ENCODE data around the gene FZR1.
"Not testable (repeated sequence)": the region's sequence is repeated elsewhere in the genome, so short reads cannot be mapped to it uniquely, and the experiment has no call there.

FZR1 gene

GRCh38 chr19:3546119-3546518 lies 40.0 kb downstream of the FZR1 start:
- no peak for DNase-seq (ENCODE audit: low read depth in 2 of 2)

- DNase-seq (ENCODE audit: low read depth in 2 of 2) = no peak
Observed at GRCh38 chr19:3547301-3547731, 41.2 kb downstream of the FZR1 start.

GRCh38 chr19:3547767-3548282 lies 41.7 kb downstream of the FZR1 start:
- no peak for DNase-seq (ENCODE audit: low read depth in 2 of 2)

GRCh38 chr19:3548606-3549005 lies 42.5 kb downstream of the FZR1 start:
- DNase-seq (ENCODE audit: low read depth in 2 of 2) = no peak

GRCh38 chr19:3549816-3550215 lies 43.7 kb downstream of the FZR1 start:
- DNase-seq (ENCODE audit: low read depth in 2 of 2) = no peak

- DNase-seq (ENCODE audit: low read depth in 2 of 2) = no peak
Observed at GRCh38 chr19:3550947-3551791, 45.1 kb downstream of the FZR1 start.

DNA sequence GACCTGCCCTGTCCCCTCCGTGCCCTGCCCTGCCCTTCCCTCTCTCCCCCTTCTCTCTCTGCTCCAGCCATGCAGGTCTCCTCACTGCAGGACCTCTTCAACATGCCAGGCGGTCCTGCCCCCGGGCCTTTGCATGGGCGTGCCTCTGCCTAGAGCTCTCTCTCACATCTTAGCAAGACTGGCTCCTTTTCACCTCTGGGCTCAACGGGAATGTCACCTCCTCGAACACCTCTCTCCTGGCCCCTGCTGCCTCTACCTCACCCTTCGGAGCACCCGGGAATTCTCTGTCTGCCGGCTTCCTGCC lies 45.6 kb downstream of the FZR1 start:
- no peak for DNase-seq (ENCODE audit: low read depth in 2 of 2)

GRCh38 chr19:3554254-3555083 lies 48.4 kb downstream of the FZR1 start:
- no peak for DNase-seq (ENCODE audit: low read depth in 2 of 2)

- no peak for DNase-seq (ENCODE audit: low read depth in 2 of 2)
Observed at GRCh38 chr19:3555653-3556422, 49.7 kb downstream of the FZR1 start.

GRCh38 chr19:3556423-3556977 lies 50.4 kb downstream of the FZR1 start:
- no peak for DNase-seq (ENCODE audit: low read depth in 2 of 2)

GRCh38 chr19:3556978-3557460 lies 50.9 kb downstream of the FZR1 start:
- peak; percentile 46 to 50 for DNase-seq (ENCODE audit: low read depth in 2 of 2)

GRCh38 chr19:3557461-3558248 lies 51.5 kb downstream of the FZR1 start, which contains the start of gene MFSD12:
TSS of gene MFSD12 (minus strand) at chr19:3557586. CDS start at chr19:3557403, 183 bp downstream.
- peak; percentile 94 to 95 for DNase-seq (ENCODE audit: low read depth in 2 of 2)

GRCh38 chr19:3563709-3564524 lies 57.8 kb downstream of the FZR1 start:
- DNase-seq (ENCODE audit: low read depth in 2 of 2) = no peak

GRCh38 chr19:3565139-3565538 lies 59.0 kb downstream of the FZR1 start:
- no peak for DNase-seq (ENCODE audit: low read depth in 2 of 2)

DNA sequence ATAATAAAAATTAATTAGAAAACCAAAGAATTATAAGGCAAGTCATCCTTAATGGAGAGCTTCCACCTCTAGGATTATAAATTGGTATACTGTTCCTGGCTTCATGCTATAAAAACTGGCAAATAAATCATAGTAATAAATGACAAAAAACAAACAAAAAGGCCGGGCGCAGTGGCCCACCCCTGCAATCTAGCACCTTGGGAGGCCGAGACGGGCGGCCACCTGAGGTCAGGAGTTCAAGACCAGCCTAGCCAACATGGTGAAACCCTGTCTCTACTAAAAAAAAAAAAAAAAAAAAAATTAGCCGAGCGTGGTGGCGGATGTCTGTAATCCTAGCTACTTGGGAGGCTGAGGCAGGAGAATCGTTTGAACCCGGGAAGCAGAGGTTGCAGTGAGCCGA lies 63.9 kb downstream of the FZR1 start:
- not testable (repeated sequence) for DNase-seq (ENCODE audit: low read depth in 2 of 2)

DNA sequence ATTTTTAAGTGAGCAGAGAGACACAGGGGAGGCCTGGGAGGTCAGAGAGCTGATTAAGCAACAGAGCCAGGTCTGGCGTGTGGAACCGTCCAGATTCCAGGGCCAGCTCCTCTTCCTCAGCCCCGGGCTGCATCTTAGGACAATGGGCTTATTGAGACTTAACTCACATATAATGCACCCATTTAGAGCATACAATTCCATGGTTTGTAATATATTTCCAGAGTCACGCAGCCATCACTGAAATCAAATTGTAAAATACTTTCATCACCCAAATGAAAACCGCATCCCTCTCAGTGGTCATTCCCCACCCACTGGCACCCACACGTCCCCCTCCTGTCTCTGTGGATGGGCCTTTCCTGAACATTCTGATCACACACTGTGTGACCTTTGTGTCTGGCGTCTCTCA lies 64.5 kb downstream of the FZR1 start:
- no peak for DNase-seq (ENCODE audit: low read depth in 2 of 2)

- peak; percentile 98 to 99 for DNase-seq (ENCODE audit: low read depth in 2 of 2)
Observed at GRCh38 chr19:3572132-3572854, 66.2 kb downstream of the FZR1 start.

- no peak for DNase-seq (ENCODE audit: low read depth in 2 of 2)
Observed at GRCh38 chr19:3572855-3573161, 66.7 kb downstream of the FZR1 start, which contains the start of gene HMG20B. TSS of gene HMG20B (plus strand) at chr19:3572944. CDS start at chr19:3573310, 366 bp downstream.

Measured in activated CD4-positive, alpha-beta T cell treated with anti-CD3 and anti-CD28 coated beads for 24 hours (primary cell).